HAP-1 (cell line): ENCODE measurements around the gene TMEM45A.

ENCODE experiments used
- DNase-seq, 2 experiments: peaks; one replicate each; pipeline ENCODE4 v3.0.0-alpha.2; 2016 to 2020; ENCODE audit warnings: low spot score in 2 of 2
- H3K27me3 ChIP-seq: fragments of 250-450 bp; sonication (Bioruptor Pico); 2 replicates; pipeline ENCODE4 v1.5.1; 2020; ENCODE audit warnings: low read depth, mild to moderate bottlenecking, moderate library complexity
- H3K36me3 ChIP-seq: fragments of 250-450 bp; sonication (Bioruptor Pico); replicated peaks from 2 replicates; pipeline ENCODE4 v1.5.1; 2020; ENCODE audit warnings: mild to moderate bottlenecking
- H3K4me1 ChIP-seq: fragments of 250-450 bp; sonication (Bioruptor Pico); 2 replicates; pipeline ENCODE4 v1.5.1; 2020; ENCODE audit warnings: mild to moderate bottlenecking
- H3K4me3 ChIP-seq: fragments of 250-450 bp; sonication (Bioruptor Pico); 2 replicates; pipeline ENCODE4 v1.5.1; 2020; ENCODE audit warnings: mild to moderate bottlenecking, moderate library complexity
- H3K9me3 ChIP-seq: fragments of 250-450 bp; sonication (Bioruptor Pico); 2 replicates; pipeline ENCODE4 v1.5.1; 2020; ENCODE audit warnings: mild to moderate bottlenecking, moderate library complexity
- in situ Hi-C: fragments of 300-500 bp; cut with MboI; formaldehyde crosslinking; loops from 3 replicates; pipeline ENCODE4 v1.14.3; 2020; ENCODE audit warnings: low sequenced_read_pairs, inconsistent platforms, mixed read lengths

TMEM45A gene

GRCh38 chr3:100556673-100557310 is 64.4 kb downstream of the TMEM45A start:
- Histone ChIP-seq H3K4me1 (no peaks in the 10 kb centered on the region), H3K36me3 (no peaks in the 10 kb centered on the region)
- no peak for DNase-seq

GRCh38 chr3:100558233-100558632 is 65.8 kb downstream of the TMEM45A start:
- Histone ChIP-seq H3K4me3 (no peak overlapping the region), H3K27me3 (no peaks in the 10 kb centered on the region), H3K9me3 (no peaks in the 10 kb centered on the region), H3K36me3 (no peaks in the 10 kb centered on the region), H3K4me1 (no peaks in the 10 kb centered on the region)
- DNase-seq = no peak
- in situ Hi-C loops = no loop called here

More at GRCh38 chr3:100556673-100557310, 64.4 kb downstream of the TMEM45A start:
- Histone ChIP-seq H3K9me3 (no peaks in the 10 kb centered on the region), H3K27me3 (no peaks in the 10 kb centered on the region), H3K4me3 (no peak overlapping the region)
- in situ Hi-C loops = no loop called here

DNA sequence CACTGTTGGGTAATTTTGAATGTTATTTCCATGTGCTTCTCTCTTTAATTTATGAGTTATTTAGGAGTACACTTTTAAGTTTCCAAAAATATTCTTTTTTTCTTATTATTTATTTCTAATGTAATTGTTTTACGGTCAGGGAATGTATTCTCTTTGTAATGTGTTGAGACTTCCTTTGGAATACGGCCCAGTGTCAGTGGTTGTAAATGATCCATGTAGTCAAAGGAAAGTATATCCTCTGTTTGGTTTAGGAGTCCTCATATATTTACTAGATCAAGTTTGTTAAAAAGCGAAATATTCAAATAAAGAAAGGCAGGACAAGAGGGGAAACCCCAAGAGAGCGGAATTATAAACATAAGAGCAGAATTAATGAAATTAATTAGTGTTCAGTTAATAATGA is 68.0 kb downstream of the TMEM45A start:
- Histone ChIP-seq H3K9me3 (no peaks in the 10 kb centered on the region), H3K36me3 (no peaks in the 10 kb centered on the region), H3K4me1 (no peaks in the 10 kb centered on the region), H3K27me3 (no peaks in the 10 kb centered on the region), H3K4me3 (no peak overlapping the region)
- in situ Hi-C loops = no loop called here
- no peak for DNase-seq

- in situ Hi-C loops = no loop called here
- Histone ChIP-seq H3K4me3 (no peak overlapping the region), H3K27me3 (no peaks in the 10 kb centered on the region), H3K36me3 (no peaks in the 10 kb centered on the region), H3K9me3 (no peaks in the 10 kb centered on the region), H3K4me1 (no peaks in the 10 kb centered on the region)
- peak in 1 of 2 experiments; percentile 13 for DNase-seq
These were observed 69.2 kb downstream of the TMEM45A start for GRCh38 chr3:100561459-100562158.

GRCh38 chr3:100562224-100562857 is 69.9 kb downstream of the TMEM45A start:
- no peaks in the 10 kb centered on the region for H3K4me1 ChIP-seq
- no peaks in the 10 kb centered on the region for H3K9me3 ChIP-seq
- DNase-seq = no peak
- H3K27me3 ChIP-seq = no peaks in the 10 kb centered on the region
- H3K4me3 ChIP-seq = no peak overlapping the region
- in situ Hi-C loops = no loop called here
- no peaks in the 10 kb centered on the region for H3K36me3 ChIP-seq

DNA sequence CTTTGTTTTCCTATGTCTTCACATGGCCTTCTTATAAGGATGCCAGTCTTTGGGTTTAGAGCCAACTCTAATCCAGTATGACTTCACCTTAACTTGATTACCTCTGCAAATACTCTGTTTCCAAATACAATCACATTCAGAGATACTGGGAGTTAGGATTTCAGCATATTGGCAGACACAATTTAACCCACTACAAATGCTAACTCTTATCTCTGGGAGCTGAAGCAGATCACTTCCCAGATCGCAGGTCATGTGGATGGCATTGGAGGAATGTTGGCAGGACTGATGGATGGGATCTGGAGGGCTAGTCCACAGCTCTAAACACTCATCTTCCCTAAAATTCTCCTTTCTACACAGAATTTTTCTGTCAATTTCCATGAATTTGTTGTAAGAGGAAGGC is 70.8 kb downstream of the TMEM45A start:
- Histone ChIP-seq H3K4me3 (no peak overlapping the region), H3K27me3 (no peaks in the 10 kb centered on the region), H3K4me1 (no peaks in the 10 kb centered on the region), H3K9me3 (no peaks in the 10 kb centered on the region), H3K36me3 (no peaks in the 10 kb centered on the region)
- in situ Hi-C loops = no loop called here
- DNase-seq = no peak

GRCh38 chr3:100563652-100564211 is 71.3 kb downstream of the TMEM45A start:
- H3K27me3 ChIP-seq = no peaks in the 10 kb centered on the region
- no peak overlapping the region for H3K4me3 ChIP-seq
- in situ Hi-C loops = no loop called here
- H3K36me3 ChIP-seq = no peaks in the 10 kb centered on the region
- no peaks in the 10 kb centered on the region for H3K4me1 ChIP-seq
- H3K9me3 ChIP-seq = no peaks in the 10 kb centered on the region
- DNase-seq = no peak

DNA sequence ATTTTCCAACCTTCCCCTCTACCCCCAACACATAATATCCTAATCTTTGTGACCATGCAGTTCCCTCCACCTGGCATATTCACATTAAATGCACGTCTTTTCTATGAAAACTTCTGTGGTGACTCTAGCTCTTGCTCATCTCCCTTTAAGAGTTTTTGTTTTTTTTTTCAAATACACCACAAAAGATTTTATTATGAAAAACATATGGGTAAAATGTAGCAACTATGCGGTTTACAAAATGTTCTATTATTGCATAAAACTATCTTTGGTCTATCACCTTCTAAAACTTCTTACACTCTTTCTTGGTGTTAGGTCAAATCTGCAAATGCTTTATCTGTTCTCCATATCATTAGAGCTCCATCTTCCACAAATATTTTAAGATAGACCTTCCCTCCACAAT is 78.4 kb downstream of the TMEM45A start:
- no peaks in the 10 kb centered on the region for H3K27me3 ChIP-seq
- H3K4me3 ChIP-seq = no peak overlapping the region
- in situ Hi-C loops = no loop called here
- no peaks in the 10 kb centered on the region for H3K36me3 ChIP-seq
- DNase-seq = no peak
- H3K9me3 ChIP-seq = no peaks in the 10 kb centered on the region
- no peaks in the 10 kb centered on the region for H3K4me1 ChIP-seq

DNA sequence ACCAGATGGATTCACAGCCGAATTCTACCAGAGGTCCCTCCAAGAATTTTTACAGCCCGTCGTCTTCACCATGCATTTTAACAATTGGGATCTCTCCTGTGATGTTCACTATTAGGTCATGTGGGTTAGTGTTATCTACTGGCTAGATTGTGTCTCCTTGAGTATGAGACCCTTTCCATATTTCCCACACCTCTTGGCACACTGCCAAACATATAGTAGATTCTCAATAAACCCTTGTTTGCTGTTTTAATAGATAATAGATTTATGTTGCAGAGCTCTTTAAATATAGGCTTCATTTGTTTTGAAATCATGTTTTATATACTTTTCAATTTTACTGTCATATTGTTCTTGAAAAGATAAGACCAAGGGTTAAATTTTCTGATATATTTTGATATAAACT is 82.1 kb downstream of the TMEM45A start:
- in situ Hi-C loops = no loop called here
- no peak for DNase-seq

DNA sequence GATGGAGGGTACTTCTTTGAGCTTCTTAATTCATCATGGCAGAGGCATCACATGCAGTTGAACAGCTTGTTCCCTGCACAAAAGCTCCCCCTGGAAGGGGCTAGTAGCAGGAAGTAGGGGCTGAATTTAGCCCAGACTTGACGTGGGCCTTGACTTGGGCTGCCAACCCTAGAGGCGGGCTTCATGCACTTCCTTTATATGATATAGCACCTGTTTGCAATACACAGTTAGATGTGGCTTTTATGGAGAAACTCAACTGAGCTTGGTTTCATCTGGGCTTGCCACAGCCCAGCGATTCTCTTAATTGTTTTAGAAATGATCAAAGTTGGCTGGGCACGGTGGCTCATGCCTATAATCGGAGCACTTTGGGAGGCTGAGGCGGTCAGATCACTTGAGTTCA is 83.3 kb downstream of the TMEM45A start:
- Histone ChIP-seq H3K36me3 (no peaks in the 10 kb centered on the region), H3K9me3 (no peaks in the 10 kb centered on the region), H3K27me3 (peaks cover 2% of the 10 kb centered on the region; the same call in 1 of the 2 replicates), H3K4me1 (no peaks in the 10 kb centered on the region), H3K4me3 (no peak overlapping the region)
- in situ Hi-C loops = loop anchor here (25.0 kb wide), 2 partner anchors 263 to 738 kb away; no protein-coding TSS in a partner anchor
- DNase-seq = no peak

More for the DNA sequence above, 82.1 kb downstream of the TMEM45A start:
- Histone ChIP-seq H3K4me3 (no peak overlapping the region), H3K36me3 (no peaks in the 10 kb centered on the region), H3K27me3 (no peaks in the 10 kb centered on the region), H3K4me1 (no peaks in the 10 kb centered on the region), H3K9me3 (no peaks in the 10 kb centered on the region)

GRCh38 chr3:100577382-100578008 is 85.1 kb downstream of the TMEM45A start:
- in situ Hi-C loops = loop anchor here (25.0 kb wide), 2 partner anchors 265 to 740 kb away; no protein-coding TSS in a partner anchor
- DNase-seq = no peak
- H3K27me3 ChIP-seq = peaks cover 2% of the 10 kb centered on the region; the same call in 1 of the 2 replicates

DNA sequence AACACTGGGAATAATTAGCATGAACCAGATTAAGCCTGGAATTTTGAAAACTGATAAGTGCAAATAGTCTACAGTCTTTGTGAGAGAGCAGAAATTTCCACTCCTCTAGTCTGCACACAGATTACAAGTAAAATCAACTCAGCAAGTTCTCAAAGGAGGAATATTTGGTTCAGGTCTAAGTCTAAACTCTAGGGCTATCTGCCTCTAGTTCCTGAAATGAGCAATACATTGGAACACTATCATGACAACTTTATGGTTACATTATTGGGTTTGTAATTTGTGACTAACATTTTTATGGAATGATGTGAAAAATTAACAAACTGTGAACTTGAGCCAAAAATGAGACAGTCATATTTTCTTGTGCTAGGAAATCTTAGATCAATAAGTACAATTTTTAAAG is 86.2 kb downstream of the TMEM45A start:
- H3K4me3 ChIP-seq = no peak overlapping the region
- in situ Hi-C loops = loop anchor here (25.0 kb wide), 2 partner anchors 266 to 741 kb away; no protein-coding TSS in a partner anchor
- no peaks in the 10 kb centered on the region for H3K9me3 ChIP-seq
- DNase-seq = no peak
- no peaks in the 10 kb centered on the region for H3K36me3 ChIP-seq
- no peaks in the 10 kb centered on the region for H3K4me1 ChIP-seq
- peaks cover 2% of the 10 kb centered on the region; the same call in 1 of the 2 replicates for H3K27me3 ChIP-seq

More at GRCh38 chr3:100577382-100578008, 85.1 kb downstream of the TMEM45A start:
- Histone ChIP-seq H3K4me1 (no peaks in the 10 kb centered on the region), H3K4me3 (no peak overlapping the region), H3K9me3 (no peaks in the 10 kb centered on the region), H3K36me3 (no peaks in the 10 kb centered on the region)

GRCh38 chr3:100580147-100580546 is 87.7 kb downstream of the TMEM45A start:
- H3K9me3 ChIP-seq = no peaks in the 10 kb centered on the region
- peaks cover 2% of the 10 kb centered on the region; the same call in 1 of the 2 replicates for H3K27me3 ChIP-seq
- no peak for DNase-seq
- H3K36me3 ChIP-seq = no peaks in the 10 kb centered on the region
- no peaks in the 10 kb centered on the region for H3K4me1 ChIP-seq
- no peak overlapping the region for H3K4me3 ChIP-seq
- in situ Hi-C loops = loop anchor here (25.0 kb wide), 2 partner anchors 268 to 743 kb away; no protein-coding TSS in a partner anchor
